ENCODE measurements around the gene PRPH2. TPM values are rescaled to one million over a fixed set of nuclear protein-coding genes. Genes with fewer than 3 reads are reported as not detected.
A peak's percentile ranks its signal among the peaks of the same experiment; 100 is the strongest.

The PRPH2 gene
- total and polyA plus RNA-seq, 2 of the 13 experiments (the other 11 are each of a cell fraction or from before 2014, with no cell fraction given) = 0.03 to 0.04 TPM

GRCh38 chr6:42745640-42746462, 23.5 kb upstream of the PRPH2 start, which contains the start of gene TBCC (continued):
- TF ChIP-seq AFF4 (CRISPR knock-in tag; IDR thresholded peaks at IDR 0.05) (peak; percentile 54; the same call in 1 of the 2 replicates), ZNF773 (CRISPR knock-in tag; IDR thresholded peaks at IDR 0.05; ENCODE audit: borderline replicate concordance) (no peak), ARNT (IDR thresholded peaks at IDR 0.05) (no peak), PHF8 (CRISPR knock-in tag; IDR thresholded peaks at IDR 0.05) (peak; percentile 95), SIX4 (CRISPR knock-in tag; IDR thresholded peaks at IDR 0.05) (peak; percentile 55; the same call in 1 of the 2 replicates), FOXA1 (IDR thresholded peaks at IDR 0.05) (no peak), FOXA1 (CRISPR knock-in tag; IDR thresholded peaks at IDR 0.05) (peak; percentile 40; the same call in 1 of the 2 replicates), ZNF44 (CRISPR knock-in tag; IDR thresholded peaks at IDR 0.05) (peak; percentile 98), PAXIP1 (CRISPR knock-in tag; conservative IDR thresholded peaks at IDR 0.05) (0 out of 2 replicates have a peak, but pooled peaks have one; percentile 36), BRD4 (CRISPR knock-in tag; IDR thresholded peaks at IDR 0.05) (peak; percentile 81), ZNF800 (CRISPR knock-in tag; IDR thresholded peaks at IDR 0.05) (0 out of 2 replicates have a peak, but pooled peaks have one; percentile 81), ZNF749 (CRISPR knock-in tag; IDR thresholded peaks at IDR 0.05; ENCODE audit: borderline replicate concordance) (peak; percentile 50; the same call in 1 of the 2 replicates), ADNP (CRISPR knock-in tag; IDR thresholded peaks at IDR 0.05) (no peak), THAP9 (CRISPR knock-in tag; IDR thresholded peaks at IDR 0.05; ENCODE audit: borderline replicate concordance) (no peak), ZBTB1 (CRISPR knock-in tag; IDR thresholded peaks at IDR 0.05; ENCODE audit: borderline replicate concordance) (no peak), CEBPG (CRISPR knock-in tag; IDR thresholded peaks at IDR 0.05) (peak; percentile 29; the same call in 1 of the 2 replicates), ZBTB42 (CRISPR knock-in tag; IDR thresholded peaks at IDR 0.05) (peak; percentile 47; the same call in 1 of the 2 replicates)
